ENCODE data around the gene NTM.
"Not testable (repeated sequence)": the region's sequence is repeated elsewhere in the genome, so short reads cannot be mapped to it uniquely, and the experiment has no call there.

Gene NTM

DNA sequence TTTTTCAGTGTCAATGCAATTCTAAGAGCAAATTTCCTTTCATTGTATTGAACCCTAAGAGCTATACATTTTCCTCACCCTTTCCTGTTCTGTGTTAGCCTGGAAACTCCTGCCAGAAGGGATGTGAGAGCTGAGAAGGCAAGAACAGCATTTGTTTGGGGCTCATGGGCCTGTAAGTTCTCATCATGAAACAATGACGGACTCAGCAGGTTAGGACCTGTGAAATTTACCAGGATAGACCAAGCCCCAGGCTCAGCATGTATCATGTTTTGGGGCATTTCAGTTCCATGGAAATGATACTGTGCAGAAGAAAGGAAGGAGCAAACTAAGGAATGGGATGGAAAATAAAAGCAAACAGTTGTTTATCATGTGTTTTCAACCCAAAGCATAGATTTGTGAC is 41.6 kb downstream of the NTM start:
- no peak for DNase-seq (ENCODE audit: low read depth in 2 of 2)
- H3K4me3 ChIP-seq (replicated peaks in 1 of 2; ENCODE audit: low read depth in 2 of 2, low read length in 2 of 2) = no peak overlapping the region
- TF ChIP-seq, protein P1, sequence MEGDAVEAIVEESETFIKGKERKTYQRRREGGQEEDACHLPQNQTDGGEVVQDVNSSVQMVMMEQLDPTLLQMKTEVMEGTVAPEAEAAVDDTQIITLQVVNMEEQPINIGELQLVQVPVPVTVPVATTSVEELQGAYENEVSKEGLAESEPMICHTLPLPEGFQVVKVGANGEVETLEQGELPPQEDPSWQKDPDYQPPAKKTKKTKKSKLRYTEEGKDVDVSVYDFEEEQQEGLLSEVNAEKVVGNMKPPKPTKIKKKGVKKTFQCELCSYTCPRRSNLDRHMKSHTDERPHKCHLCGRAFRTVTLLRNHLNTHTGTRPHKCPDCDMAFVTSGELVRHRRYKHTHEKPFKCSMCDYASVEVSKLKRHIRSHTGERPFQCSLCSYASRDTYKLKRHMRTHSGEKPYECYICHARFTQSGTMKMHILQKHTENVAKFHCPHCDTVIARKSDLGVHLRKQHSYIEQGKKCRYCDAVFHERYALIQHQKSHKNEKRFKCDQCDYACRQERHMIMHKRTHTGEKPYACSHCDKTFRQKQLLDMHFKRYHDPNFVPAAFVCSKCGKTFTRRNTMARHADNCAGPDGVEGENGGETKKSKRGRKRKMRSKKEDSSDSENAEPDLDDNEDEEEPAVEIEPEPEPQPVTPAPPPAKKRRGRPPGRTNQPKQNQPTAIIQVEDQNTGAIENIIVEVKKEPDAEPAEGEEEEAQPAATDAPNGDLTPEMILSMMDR (IDR thresholded peaks at IDR 0.05; ENCODE audit: low read depth, low read length) = no peak

DNA sequence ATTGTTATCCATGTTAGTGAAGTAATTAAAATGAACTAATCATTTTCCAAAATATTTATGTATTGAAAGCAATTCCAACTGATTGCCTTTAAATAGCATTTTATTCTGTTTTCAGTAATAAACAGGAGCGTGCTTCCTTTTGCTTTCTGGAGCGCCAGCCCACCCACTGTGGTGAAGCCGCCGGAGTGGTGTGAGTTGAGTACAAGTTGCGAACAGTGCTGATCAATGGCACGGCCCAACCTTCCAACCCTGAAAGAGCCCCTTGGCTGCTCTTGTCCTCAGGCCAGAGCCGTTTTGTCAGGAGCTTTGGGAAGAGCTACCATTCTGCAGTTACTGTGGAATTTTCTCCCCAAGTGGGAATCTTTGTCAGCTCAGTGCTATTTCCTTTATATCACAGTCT is 42.8 kb downstream of the NTM start:
- TF ChIP-seq, protein P1 (IDR thresholded peaks at IDR 0.05; ENCODE audit: low read depth, low read length) = no peak
- no peak for DNase-seq (ENCODE audit: low read depth in 2 of 2)
- H3K4me3 ChIP-seq (replicated peaks in 1 of 2; ENCODE audit: low read depth in 2 of 2, low read length in 2 of 2) = no peak overlapping the region

DNA sequence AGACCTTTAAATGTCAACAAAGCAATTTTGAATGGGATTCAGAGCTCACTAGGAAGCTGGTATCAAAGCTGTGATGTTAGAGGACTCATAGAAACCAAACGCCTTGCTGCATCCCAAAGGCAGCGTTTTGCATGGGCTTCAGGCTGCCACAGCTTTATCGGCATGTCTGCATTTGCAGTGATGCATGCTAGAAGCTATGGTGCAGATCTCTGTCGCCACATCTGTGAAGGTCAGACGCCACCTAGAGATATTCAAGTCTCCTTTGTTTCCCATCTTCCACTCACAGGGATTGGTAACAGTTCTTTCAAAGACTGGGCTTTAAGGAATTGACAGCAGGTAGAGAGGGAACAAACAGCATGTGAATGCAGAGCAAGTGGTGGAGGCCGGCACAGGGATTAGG is 47.8 kb downstream of the NTM start:
- TF ChIP-seq, protein P1 (IDR thresholded peaks at IDR 0.05; ENCODE audit: low read depth, low read length) = no peak
- DNase-seq (ENCODE audit: low read depth in 2 of 2) = no peak
- no peak overlapping the region for H3K4me3 ChIP-seq (replicated peaks in 1 of 2; ENCODE audit: low read depth in 2 of 2, low read length in 2 of 2)

DNA sequence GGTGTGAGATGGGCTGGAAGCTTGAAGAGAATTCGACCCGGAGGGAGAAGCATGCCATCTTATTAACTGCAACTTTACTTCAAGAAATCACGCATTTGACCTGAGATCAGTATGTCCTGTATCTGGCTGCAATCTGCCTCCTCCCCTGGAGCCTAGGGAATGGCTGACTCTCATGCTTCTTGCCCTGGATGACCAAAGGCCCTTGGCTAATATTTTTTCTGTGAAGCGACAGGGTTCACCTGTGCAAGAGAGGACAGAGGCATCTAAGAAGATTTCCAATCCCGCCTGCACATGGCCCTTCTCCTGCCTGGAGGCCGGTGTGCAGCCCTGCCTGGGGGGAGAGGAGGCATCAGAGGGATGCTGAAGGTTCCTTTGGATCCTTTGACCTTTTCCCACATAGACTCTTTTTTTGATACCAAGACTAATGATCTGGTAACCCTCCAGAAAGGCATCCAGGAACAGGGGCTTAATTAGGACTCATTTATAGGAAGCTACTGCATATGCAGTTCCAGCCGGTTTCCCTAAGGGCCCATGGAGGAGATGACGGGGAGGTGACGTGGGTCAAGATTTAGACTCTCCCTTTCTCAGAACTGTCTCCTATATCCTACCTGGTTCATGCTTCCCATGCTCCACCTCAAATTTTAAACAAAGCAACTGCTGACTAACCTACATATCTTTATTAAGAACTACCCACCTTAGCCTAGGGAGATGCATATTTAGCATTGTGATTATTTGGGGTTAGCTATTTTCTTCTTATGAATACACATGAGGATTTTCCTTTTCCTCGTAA is 50.8 kb downstream of the NTM start:
- TF ChIP-seq, protein P1 (IDR thresholded peaks at IDR 0.05; ENCODE audit: low read depth, low read length) = no peak
- DNase-seq (ENCODE audit: low read depth in 2 of 2) = no peak
- H3K4me3 ChIP-seq (replicated peaks in 1 of 2; ENCODE audit: low read depth in 2 of 2, low read length in 2 of 2) = no peak overlapping the region

DNA sequence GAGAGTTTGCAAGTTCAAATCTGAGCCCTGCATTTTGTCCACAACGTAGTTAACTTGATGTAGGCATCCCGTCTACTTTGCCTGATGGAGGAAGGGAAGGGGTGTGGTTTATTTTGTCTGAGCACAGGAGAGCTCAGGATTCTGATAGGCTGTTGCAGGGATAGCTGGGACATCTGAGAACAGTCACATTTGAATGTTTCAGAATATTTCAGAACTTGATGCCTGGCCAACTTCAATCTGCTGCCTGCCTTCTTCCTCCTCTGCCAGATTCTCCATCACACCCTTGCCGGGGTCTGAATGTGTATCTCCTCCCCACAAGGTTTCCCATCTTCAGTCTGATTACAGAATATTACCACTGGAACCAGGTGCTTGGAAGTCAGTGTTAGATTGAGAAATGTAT is 51.6 kb downstream of the NTM start:
- H3K4me3 ChIP-seq (replicated peaks in 1 of 2; ENCODE audit: low read depth in 2 of 2, low read length in 2 of 2) = no peak overlapping the region
- no peak for DNase-seq (ENCODE audit: low read depth in 2 of 2)
- TF ChIP-seq, protein P1 (IDR thresholded peaks at IDR 0.05; ENCODE audit: low read depth, low read length) = no peak

DNA sequence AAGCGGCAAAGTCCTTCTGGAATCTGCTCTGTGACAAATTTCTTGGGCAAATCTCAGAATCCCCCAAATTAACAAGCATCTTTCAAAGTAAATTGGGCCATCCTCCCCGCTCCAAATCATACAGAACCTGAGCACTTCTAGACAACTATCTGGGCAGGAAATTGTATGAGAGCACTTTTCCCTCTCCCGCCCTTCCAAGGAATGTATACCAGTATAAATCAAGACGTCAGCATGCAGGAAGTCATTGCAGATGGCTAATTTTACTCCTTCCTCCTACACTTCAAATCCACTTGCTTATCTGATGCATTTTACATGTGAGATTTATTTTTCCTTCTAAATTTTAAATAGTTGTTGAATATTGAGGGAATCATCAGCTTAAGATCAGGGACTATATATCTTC is 52.1 kb downstream of the NTM start:
- H3K4me3 ChIP-seq (replicated peaks in 1 of 2; ENCODE audit: low read depth in 2 of 2, low read length in 2 of 2) = no peak overlapping the region
- TF ChIP-seq, protein P1 (IDR thresholded peaks at IDR 0.05; ENCODE audit: low read depth, low read length) = no peak

DNA sequence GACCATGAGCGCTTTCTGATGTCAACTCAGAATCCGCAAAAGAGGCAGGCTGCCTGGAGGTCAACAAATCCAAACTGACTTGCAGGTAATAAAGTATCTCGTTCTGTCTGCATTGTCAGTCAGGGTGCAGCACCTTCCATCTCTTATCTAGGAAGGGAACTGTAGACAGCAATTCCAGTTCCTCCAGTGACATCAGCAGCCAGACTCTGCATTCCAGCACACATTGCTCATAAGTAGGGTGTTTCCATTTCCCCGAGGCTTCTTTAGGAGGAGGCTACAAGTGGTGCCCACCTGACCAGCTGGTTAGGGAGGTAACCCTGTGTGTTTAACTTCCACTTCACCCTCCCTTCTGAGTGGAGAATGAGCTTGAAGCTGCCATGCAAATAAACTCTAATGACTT is 53.3 kb downstream of the NTM start:
- DNase-seq (ENCODE audit: low read depth in 2 of 2) = peak in 1 of 2 donors; percentile 11
- TF ChIP-seq, protein P1 (IDR thresholded peaks at IDR 0.05; ENCODE audit: low read depth, low read length) = no peak
- H3K4me3 ChIP-seq (replicated peaks in 1 of 2; ENCODE audit: low read depth in 2 of 2, low read length in 2 of 2) = no peak overlapping the region

More for the DNA sequence above, 52.1 kb downstream of the NTM start:
- peak in 1 of 2 donors; percentile 3 for DNase-seq (ENCODE audit: low read depth in 2 of 2)

DNA sequence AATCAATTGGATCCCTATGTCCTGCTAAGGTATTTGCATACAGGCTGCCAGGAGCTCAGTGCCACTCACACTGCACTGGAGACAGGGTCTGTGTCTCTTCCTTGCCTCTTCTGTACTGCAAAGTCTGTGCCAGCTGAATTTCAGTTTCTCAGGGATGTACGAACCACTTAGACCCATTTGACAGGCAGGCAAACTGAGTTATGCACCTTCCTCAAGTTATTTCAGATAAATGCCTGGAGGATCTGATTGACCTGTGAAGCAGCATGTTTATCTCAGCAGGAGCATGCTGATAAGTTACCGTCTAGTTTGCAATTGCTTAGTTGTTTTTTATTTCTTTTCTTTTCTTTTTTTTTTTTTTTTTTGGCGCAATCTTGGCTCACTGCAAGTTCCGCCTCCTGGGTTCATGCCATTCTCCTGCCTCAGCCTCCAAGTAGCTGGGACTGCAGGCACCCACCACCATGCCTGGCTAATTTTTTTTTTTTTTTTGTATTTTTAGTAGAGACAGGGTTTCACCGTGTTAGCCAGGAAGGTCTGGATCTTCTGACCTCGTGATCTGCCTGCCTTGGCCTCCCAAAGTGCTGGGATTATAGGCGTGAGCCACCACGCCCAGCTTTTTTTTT is 54.0 kb downstream of the NTM start:
- not testable (repeated sequence) for H3K4me3 ChIP-seq (replicated peaks in 1 of 2; ENCODE audit: low read depth in 2 of 2, low read length in 2 of 2); DNase-seq (ENCODE audit: low read depth in 2 of 2)
